ENCODE data around the gene VWA2. TPM values are rescaled to one million over a fixed set of nuclear protein-coding genes. Genes with fewer than 3 reads are reported as not detected.

Gene VWA2
- total RNA-seq, 1 experiment from 2014 or later = not detected

DNA sequence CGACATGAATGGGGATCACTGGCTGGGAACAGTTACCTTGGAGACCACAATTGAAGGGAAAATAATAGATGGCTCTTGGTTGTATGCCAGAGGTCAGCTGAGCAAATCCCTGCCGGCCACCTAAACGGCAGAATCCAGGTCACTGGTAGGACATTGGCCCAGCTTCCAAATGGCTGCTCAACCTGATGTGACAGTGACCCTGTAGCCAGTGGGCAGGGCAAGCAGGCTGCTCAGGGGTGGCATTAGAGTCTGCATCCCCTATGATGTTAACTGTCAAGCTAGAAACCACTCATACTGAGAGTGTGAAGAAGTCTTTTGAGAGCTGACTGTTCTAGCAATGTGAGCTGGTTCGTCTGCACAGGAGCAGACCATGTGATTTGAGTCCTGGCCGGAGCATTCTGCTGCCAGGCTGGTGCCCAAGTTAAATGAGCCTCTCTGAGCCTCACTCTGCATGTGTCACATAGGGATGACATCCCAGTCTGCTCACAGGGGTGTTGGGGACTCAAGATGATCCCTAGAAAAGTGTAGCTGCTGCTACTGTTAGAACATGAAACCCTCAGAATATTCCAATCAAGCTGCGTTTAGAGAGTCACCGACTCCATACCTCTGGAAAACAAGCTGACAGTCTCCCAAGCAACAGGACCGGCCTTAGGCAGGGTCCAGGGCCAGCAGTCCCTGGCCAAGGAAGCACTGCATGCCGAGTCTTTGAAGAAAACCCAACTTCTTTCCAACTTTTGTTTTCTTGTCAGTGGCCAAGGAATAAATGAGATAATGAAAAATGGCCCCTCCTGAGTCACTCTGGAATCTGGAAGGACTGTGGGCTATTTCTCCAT is 69.7 kb downstream of the VWA2 start:
- CTCF ChIA-PET = interaction anchor here (1.4 to 2.6 kb wide), 2 partner anchors 150 to 163 kb away, joined by 5 to 11 read pairs; no protein-coding TSS in a partner anchor
- Histone ChIP-seq H2AFZ (ENCODE audit: low read depth, low read length, poor library complexity, severe bottlenecking) (no peak overlapping the region), H3K9me3 (ENCODE audit: control insufficient read depth in 1 of 2, insufficient read depth in 1 of 2, low read depth in 1 of 2, low read length in 2 of 2) (no peaks in the 10 kb centered on the region), H3K36me3 (ENCODE audit: control insufficient read depth in 1 of 2, insufficient read depth in 2 of 2, low read length in 2 of 2) (no peaks in the 10 kb centered on the region), H3K4me3 (replicated peaks in 1 of 2; ENCODE audit: low read depth in 1 of 2, low read length in 2 of 2) (no peak overlapping the region), H4K20me1 (ENCODE audit: insufficient read depth) (no peaks in the 10 kb centered on the region), H3K27ac (ENCODE audit: low read depth, low read length) (no peak overlapping the region), H3K9ac (ENCODE audit: low read length) (no peak overlapping the region), H3K4me2 (ENCODE audit: low read length) (no peak overlapping the region), H3K9me2 (ENCODE audit: insufficient read depth) (no peaks in the 10 kb centered on the region), H3K79me2 (ENCODE audit: insufficient read depth, low read length) (no peaks in the 10 kb centered on the region), H3K4me1 (ENCODE audit: control insufficient read depth in 1 of 2, insufficient read depth in 2 of 2, low read length in 2 of 2) (peaks cover 6 to 19% of the 10 kb centered on the region in 2 experiments), H3K27me3 (ENCODE audit: insufficient read depth, low read length) (peaks cover 67% of the 10 kb centered on the region)
- TF ChIP-seq POLR2AphosphoS5 (IDR thresholded peaks at IDR 0.05; ENCODE audit: low read depth, low read length) (no peak), ELF1 (IDR thresholded peaks at IDR 0.05; ENCODE audit: borderline replicate concordance, low read depth) (no peak)
- DNase-seq (ENCODE audit: low read depth, low spot score) = no peak
- BruUV-seq (replicated peaks) = no TSS peak
- no peak for ATAC-seq
- intact Hi-C loops (cut with micrococcal nuclease) = no loop called here
- POLR2A ChIA-PET = interaction anchor here (1.3 kb wide), 2 partner anchors 9 to 12 kb away, joined by 3 to 4 read pairs; no protein-coding TSS in a partner anchor
- RAD21 ChIA-PET (ENCODE audit: low non-redundant PET in 1 of 2, low total read pairs in 2 of 2, uncharacterized antibody in 2 of 2, unreplicated experiment in 2 of 2) = no interaction called here

DNA sequence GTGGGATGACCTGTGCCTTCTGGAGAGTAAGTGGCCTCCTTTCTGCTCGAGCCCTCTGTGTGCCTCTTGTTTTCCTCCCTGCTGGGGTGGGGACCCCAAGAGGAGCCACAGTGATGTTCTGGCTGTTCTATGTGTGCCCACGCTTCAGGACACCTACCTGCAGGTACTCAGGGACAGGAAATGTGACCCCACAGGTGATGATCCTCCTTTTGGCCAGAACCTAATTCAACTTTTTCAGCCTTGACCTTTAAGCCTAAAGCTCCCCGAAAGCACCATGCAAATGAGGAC is 70.3 kb downstream of the VWA2 start:
- CTCF ChIA-PET = interaction anchor here (1.4 kb wide), 1 partner anchor 162 kb away, joined by 5 read pairs; no protein-coding TSS in a partner anchor
- no peak overlapping the region for H2AFZ ChIP-seq (ENCODE audit: low read depth, low read length, poor library complexity, severe bottlenecking)
- intact Hi-C loops (cut with micrococcal nuclease) = no loop called here
- no peaks in the 10 kb centered on the region for H3K9me2 ChIP-seq (ENCODE audit: insufficient read depth)
- peaks cover 4 to 14% of the 10 kb centered on the region in 2 experiments for H3K4me1 ChIP-seq (ENCODE audit: control insufficient read depth in 1 of 2, insufficient read depth in 2 of 2, low read length in 2 of 2)
- no peak overlapping the region for H3K4me3 ChIP-seq (replicated peaks in 1 of 2; ENCODE audit: low read depth in 1 of 2, low read length in 2 of 2)
- H4K20me1 ChIP-seq (ENCODE audit: insufficient read depth) = no peaks in the 10 kb centered on the region
- H3K27me3 ChIP-seq (ENCODE audit: insufficient read depth, low read length) = peaks cover 72% of the 10 kb centered on the region
- no peaks in the 10 kb centered on the region for H3K79me2 ChIP-seq (ENCODE audit: insufficient read depth, low read length)
- DNase-seq (ENCODE audit: low read depth, low spot score) (no peak), ATAC-seq (no peak)
- no peak overlapping the region for H3K4me2 ChIP-seq (ENCODE audit: low read length)
- BruUV-seq (replicated peaks) = no TSS peak
- TF ChIP-seq JUND (IDR thresholded peaks at IDR 0.05) (no peak), POLR2A (IDR thresholded peaks at IDR 0.05; ENCODE audit: borderline replicate concordance, extremely low read depth, insufficient read depth, insufficient read length) (no peak), ZBTB33 (IDR thresholded peaks at IDR 0.05; ENCODE audit: extremely low read depth, insufficient replicate concordance, low read length) (no peak), SP1 (IDR thresholded peaks at IDR 0.05; ENCODE audit: low read depth) (no peak), TCF7L2 (IDR thresholded peaks at IDR 0.05; ENCODE audit: borderline replicate concordance, extremely low read depth, insufficient read depth, insufficient read length) (no peak), CEBPB (IDR thresholded peaks at IDR 0.05; ENCODE audit: low read depth) (no peak), ZFX (IDR thresholded peaks at IDR 0.05) (no peak), EGR1 (IDR thresholded peaks at IDR 0.05; ENCODE audit: low read depth) (no peak), SRF (IDR thresholded peaks at IDR 0.05; ENCODE audit: low read depth) (no peak)
- TF ChIP-seq, protein P1, sequence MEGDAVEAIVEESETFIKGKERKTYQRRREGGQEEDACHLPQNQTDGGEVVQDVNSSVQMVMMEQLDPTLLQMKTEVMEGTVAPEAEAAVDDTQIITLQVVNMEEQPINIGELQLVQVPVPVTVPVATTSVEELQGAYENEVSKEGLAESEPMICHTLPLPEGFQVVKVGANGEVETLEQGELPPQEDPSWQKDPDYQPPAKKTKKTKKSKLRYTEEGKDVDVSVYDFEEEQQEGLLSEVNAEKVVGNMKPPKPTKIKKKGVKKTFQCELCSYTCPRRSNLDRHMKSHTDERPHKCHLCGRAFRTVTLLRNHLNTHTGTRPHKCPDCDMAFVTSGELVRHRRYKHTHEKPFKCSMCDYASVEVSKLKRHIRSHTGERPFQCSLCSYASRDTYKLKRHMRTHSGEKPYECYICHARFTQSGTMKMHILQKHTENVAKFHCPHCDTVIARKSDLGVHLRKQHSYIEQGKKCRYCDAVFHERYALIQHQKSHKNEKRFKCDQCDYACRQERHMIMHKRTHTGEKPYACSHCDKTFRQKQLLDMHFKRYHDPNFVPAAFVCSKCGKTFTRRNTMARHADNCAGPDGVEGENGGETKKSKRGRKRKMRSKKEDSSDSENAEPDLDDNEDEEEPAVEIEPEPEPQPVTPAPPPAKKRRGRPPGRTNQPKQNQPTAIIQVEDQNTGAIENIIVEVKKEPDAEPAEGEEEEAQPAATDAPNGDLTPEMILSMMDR (IDR thresholded peaks at IDR 0.05 in 2 of 3, conservative IDR thresholded peaks at IDR 0.05 in 1 of 3; ENCODE audit: borderline replicate concordance in 1 of 3, insufficient read depth in 1 of 3, low read depth in 2 of 3, low read length in 2 of 3) = no peak
- TF ChIP-seq, protein P2, sequence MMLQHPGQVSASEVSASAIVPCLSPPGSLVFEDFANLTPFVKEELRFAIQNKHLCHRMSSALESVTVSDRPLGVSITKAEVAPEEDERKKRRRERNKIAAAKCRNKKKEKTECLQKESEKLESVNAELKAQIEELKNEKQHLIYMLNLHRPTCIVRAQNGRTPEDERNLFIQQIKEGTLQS (IDR thresholded peaks at IDR 0.05) = no peak
- TF ChIP-seq, protein P3, sequence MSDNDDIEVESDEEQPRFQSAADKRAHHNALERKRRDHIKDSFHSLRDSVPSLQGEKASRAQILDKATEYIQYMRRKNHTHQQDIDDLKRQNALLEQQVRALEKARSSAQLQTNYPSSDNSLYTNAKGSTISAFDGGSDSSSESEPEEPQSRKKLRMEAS (IDR thresholded peaks at IDR 0.05) = no peak
- no peaks in the 10 kb centered on the region for H3K9me3 ChIP-seq (ENCODE audit: control insufficient read depth in 1 of 2, insufficient read depth in 1 of 2, low read depth in 1 of 2, low read length in 2 of 2)
- no peak overlapping the region for H3K9ac ChIP-seq (ENCODE audit: low read length)
- POLR2A ChIA-PET = interaction anchor here (1.3 kb wide), 1 partner anchor 11 kb away, joined by 3 read pairs; no protein-coding TSS in a partner anchor
- H3K36me3 ChIP-seq (ENCODE audit: control insufficient read depth in 1 of 2, insufficient read depth in 2 of 2, low read length in 2 of 2) = no peaks in the 10 kb centered on the region
- RAD21 ChIA-PET (ENCODE audit: low non-redundant PET in 1 of 2, low total read pairs in 2 of 2, uncharacterized antibody in 2 of 2, unreplicated experiment in 2 of 2) = no interaction called here
- H3K27ac ChIP-seq (ENCODE audit: low read depth, low read length) = no peak overlapping the region

Measured in HCT116 (cell line).